SK-N-SH (cell line): ENCODE measurements around the gene PRIMPOL. TPM values are rescaled to one million over a fixed set of nuclear protein-coding genes. Genes with fewer than 3 reads are reported as not detected.
"Not testable (repeated sequence)": the region's sequence is repeated elsewhere in the genome, so short reads cannot be mapped to it uniquely, and the experiment has no call there.

Source experiments
- CTCF ChIA-PET: fragments of 300-600, 350-600 bp; formaldehyde crosslinking; extraction: SDS; loops from one replicate; lab custom pipeline; 2021; lab: Yijun Ruan, JAX
- POLR2A ChIA-PET: fragments of 350-600 bp; sonication (Branson Sonifier 250); formaldehyde crosslinking; extraction: SDS; loops from one replicate; lab custom pipeline; 2020; ENCODE audit warnings: antibody characterized with exemption, inconsistent platforms; lab: Yijun Ruan, JAX
- DNase-seq: peaks from one replicate; pipeline ENCODE4 v3.0.0; 2012
- H2AFZ ChIP-seq: fragments of 200-600 bp; sonication (generic); 2 replicates; pipeline ENCODE4 v1.8.1; 2016; ENCODE audit warnings: antibody characterized with exemption, mild to moderate bottlenecking, low read depth
- H3F3A ChIP-seq: fragments of 200-600 bp; sonication (generic); replicated peaks from 2 replicates; pipeline ENCODE3; 2016; ENCODE audit warnings: antibody characterized with exemption, mild to moderate bottlenecking; ENCODE audit not compliant: insufficient read depth
- H3K27ac ChIP-seq, 2 experiments: fragments of 200-500 bp in 1 of 2; fragments of 200-600 bp in 1 of 2; sonication (Bioruptor generic) in 1 of 2; sonication (generic), shearing (Covaris generic) in 1 of 2; 2 replicates each; pipeline versions ENCODE4 v1.5.1 to v1.6.1; 2014 to 2016; ENCODE audit warnings: low read depth in 2 of 2, inconsistent platforms in 1 of 2, low read length in 1 of 2, mild to moderate bottlenecking in 1 of 2, mixed read lengths in 1 of 2
- H3K27me3 ChIP-seq: fragments of 200-600 bp; sonication (generic), shearing (Covaris generic); 2 replicates; pipeline ENCODE4 v1.6.1; 2016; ENCODE audit warnings: mixed run types; ENCODE audit not compliant: insufficient read depth
- H3K36me3 ChIP-seq, 2 experiments: fragments of 200-500 bp in 1 of 2; fragments of 200-600 bp in 1 of 2; sonication (Bioruptor generic) in 1 of 2; sonication (generic) in 1 of 2; replicated peaks in 1 of 2; 2 replicates each; pipeline versions ENCODE3 to v1.5.1; 2014 to 2016; ENCODE audit warnings: low read length in 1 of 2, mild to moderate bottlenecking in 1 of 2; ENCODE audit not compliant: insufficient read depth in 2 of 2, control insufficient read depth in 1 of 2
- H3K4me1 ChIP-seq, 2 experiments: fragments of 200-500 bp in 1 of 2; fragments of 200-600 bp in 1 of 2; sonication (Bioruptor generic) in 1 of 2; sonication (generic), shearing (Covaris generic) in 1 of 2; 2 replicates each; pipeline versions ENCODE4 v1.5.1 to v1.6.1; 2014 to 2016; ENCODE audit warnings: low read depth in 1 of 2, low read length in 1 of 2, mixed run types in 1 of 2; ENCODE audit not compliant: insufficient read depth in 2 of 2, control insufficient read depth in 1 of 2
- H3K4me2 ChIP-seq: fragments of 200-600 bp; sonication (generic), shearing (Covaris generic); 2 replicates; pipeline ENCODE4 v1.6.1; 2017; ENCODE audit warnings: mixed run types
- H3K4me3 ChIP-seq, 2 experiments: fragments of 200-500 bp in 1 of 2; fragments of 200-600 bp in 1 of 2; sonication (Bioruptor generic) in 1 of 2; sonication (generic), shearing (Covaris generic) in 1 of 2; 2 replicates each; pipeline versions ENCODE4 v1.5.1 to v1.8.1; 2014 to 2016; ENCODE audit warnings: low read depth in 2 of 2, inconsistent platforms in 1 of 2, low read length in 1 of 2, mild to moderate bottlenecking in 1 of 2, mixed read lengths in 1 of 2, moderate library complexity in 1 of 2
- H3K79me2 ChIP-seq: fragments of 200-600 bp; sonication (generic); 2 replicates; pipeline ENCODE4 v1.8.1; 2017; ENCODE audit warnings: mild to moderate bottlenecking; ENCODE audit not compliant: insufficient read depth
- H3K9ac ChIP-seq: fragments of 200-600 bp; sonication (generic); 2 replicates; pipeline ENCODE4 v1.6.1; 2017; ENCODE audit warnings: mixed run types
- H3K9me2 ChIP-seq: fragments of 200-600 bp; sonication (generic); 2 replicates; pipeline ENCODE4 v1.6.1; 2017; ENCODE audit warnings: mixed run types
- H3K9me3 ChIP-seq: fragments of 200-600 bp; sonication (generic); 2 replicates; pipeline ENCODE4 v1.6.1; 2017; ENCODE audit warnings: mixed run types, mild to moderate bottlenecking, moderate library complexity
- H4K20me1 ChIP-seq: fragments of 200-600 bp; sonication (generic); 2 replicates; pipeline ENCODE4 v1.6.1; 2017; ENCODE audit warnings: mild to moderate bottlenecking, mixed run types; ENCODE audit not compliant: insufficient read depth
- CHD2 ChIP-seq: fragments of 150-350 bp; IDR thresholded peaks from 2 replicates; pipeline ENCODE4 v1.6.1; 2018; ENCODE audit warnings: low read length; ENCODE audit not compliant: partially characterized antibody
- GABPA ChIP-seq: IDR thresholded peaks from 2 replicates; pipeline ENCODE4 v1.4.0; 2012; ENCODE audit warnings: low read depth, mild to moderate bottlenecking
- IRF3 ChIP-seq: fragments of 150-350 bp; IDR thresholded peaks from 2 replicates; pipeline ENCODE4 v1.6.1; 2016; ENCODE audit warnings: mild to moderate bottlenecking, low read depth, low read length
- MEF2A ChIP-seq: IDR thresholded peaks from 2 replicates; pipeline ENCODE4 v1.4.0; 2012; ENCODE audit warnings: low read depth, borderline replicate concordance
- NFIC ChIP-seq: IDR thresholded peaks from 2 replicates; pipeline ENCODE4 v1.4.0; 2012; ENCODE audit warnings: borderline replicate concordance
- RCOR1 ChIP-seq: fragments of 150-350 bp; IDR thresholded peaks from 2 replicates; pipeline ENCODE4 v1.6.1; 2017; ENCODE audit warnings: antibody characterized with exemption, low read length
- REST ChIP-seq: IDR thresholded peaks from 2 replicates; pipeline ENCODE4 v1.6.1; 2012; ENCODE audit warnings: mild to moderate bottlenecking, low read depth, low read length, moderate library complexity
- RXRA ChIP-seq: IDR thresholded peaks from 2 replicates; pipeline ENCODE4 v1.4.0; 2012; ENCODE audit warnings: low read depth, mild to moderate bottlenecking, borderline replicate concordance
- TAF1 ChIP-seq: IDR thresholded peaks from 2 replicates; pipeline ENCODE4 v1.6.1; 2012; ENCODE audit warnings: low read depth, mild to moderate bottlenecking, low read length, moderate library complexity, borderline replicate concordance
- TCF12 ChIP-seq: IDR thresholded peaks from 2 replicates; pipeline ENCODE4 v1.4.0; 2012
- TEAD4 ChIP-seq: IDR thresholded peaks from 2 replicates; pipeline ENCODE4 v1.4.0; 2012; ENCODE audit warnings: mild to moderate bottlenecking, borderline replicate concordance; ENCODE audit not compliant: insufficient read depth
- WGBS: methylation state at CpG from one replicate; pipeline ENCODE4 v1.1.6; 2017; ENCODE audit warnings: low lambda C conversion rate; 5-methylcytosine and 5-hydroxymethylcytosine counted together
- polyA plus RNA-seq, 3 experiments: library from polyadenylated mRNA; depleted of rRNA; stranded (reverse); fragments of >200 nt; gene quantifications; 2 replicates each; pipeline ENCODE4 v1.2.3, GENCODE V29; 2012

The PRIMPOL gene
- polyA plus RNA-seq, 1 of the 3 experiments (the other 2 are of a cell fraction), result 8.0 TPM

DNA sequence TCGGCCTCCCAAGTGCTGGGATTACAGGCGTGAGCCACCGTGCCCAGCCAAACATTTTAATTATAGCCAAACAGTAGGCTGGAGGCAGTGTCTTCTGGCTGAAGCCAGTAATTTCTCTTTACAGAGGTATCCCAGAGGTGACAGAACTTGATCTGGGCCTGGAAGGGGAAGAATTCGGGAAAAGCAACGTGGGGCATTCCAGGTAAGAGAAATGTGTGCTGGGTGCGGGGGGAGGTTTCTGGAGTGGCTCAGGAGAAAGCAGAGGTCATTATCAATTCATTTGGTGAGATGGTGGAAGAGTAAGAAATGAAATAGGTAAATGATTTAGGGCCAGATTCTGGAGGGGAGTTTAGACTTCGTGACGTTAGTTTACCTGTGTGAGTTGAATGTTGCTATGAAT, 2.4 kb downstream of the PRIMPOL start:
- DNase-seq, result no peak
- Histone ChIP-seq H3K4me3 (no peak overlapping the region), H3K27ac (no peak overlapping the region), H3K9me3 (no peaks in the 10 kb centered on the region), H3K4me1 (peaks cover 4 to 17% of the 10 kb centered on the region in 2 experiments; a peak in 3 of 4 replicates), H2AFZ (no peak overlapping the region), H3K9ac (no peak overlapping the region), H3K36me3 (no peaks in the 10 kb centered on the region), H3K4me2 (no peak overlapping the region), H3F3A (no peaks in the 10 kb centered on the region), H3K79me2 (peaks cover 31% of the 10 kb centered on the region), H4K20me1 (peaks cover 14% of the 10 kb centered on the region; the same call in 1 of the 2 replicates), H3K27me3 (no peaks in the 10 kb centered on the region)
- 94% methylated on average over 7 of the region's 8 CpGs for WGBS
- ChIA-PET CTCF (no interaction called here), POLR2A (no interaction called here)
- TF ChIP-seq RCOR1 (no peak), NFIC (no peak), MEF2A (no peak), GABPA (no peak), REST (no peak), TAF1 (no peak), CHD2 (no peak), TCF12 (no peak), TEAD4 (no peak), IRF3 (no peak), RXRA (no peak)
- TF ChIP-seq, all 33 proteins: peak for 0
- no peaks in the 10 kb centered on the region for H3K9me2 ChIP-seq

GRCh38 chr4:184652681-184653080, 3.1 kb downstream of the PRIMPOL start:
- H3K9me2 ChIP-seq, H3K27me3 ChIP-seq, H3K27ac ChIP-seq, CTCF ChIA-PET, H3K9ac ChIP-seq, H3K4me2 ChIP-seq, H2AFZ ChIP-seq, H4K20me1 ChIP-seq, DNase-seq, H3K4me1 ChIP-seq, H3F3A ChIP-seq, H3K36me3 ChIP-seq, POLR2A ChIA-PET, H3K4me3 ChIP-seq, H3K9me3 ChIP-seq: not testable (repeated sequence)
- peaks cover 23% of the 10 kb centered on the region for H3K79me2 ChIP-seq
